Measurements from ENCODE around the gene LANCL1. TPM values are rescaled to one million over a fixed set of nuclear protein-coding genes. Genes with fewer than 3 reads are reported as not detected.

LANCL1 gene
- total RNA-seq, 4 donors from 2014 or later = 41.9 to 44.3 (median 42.8) TPM

DNA sequence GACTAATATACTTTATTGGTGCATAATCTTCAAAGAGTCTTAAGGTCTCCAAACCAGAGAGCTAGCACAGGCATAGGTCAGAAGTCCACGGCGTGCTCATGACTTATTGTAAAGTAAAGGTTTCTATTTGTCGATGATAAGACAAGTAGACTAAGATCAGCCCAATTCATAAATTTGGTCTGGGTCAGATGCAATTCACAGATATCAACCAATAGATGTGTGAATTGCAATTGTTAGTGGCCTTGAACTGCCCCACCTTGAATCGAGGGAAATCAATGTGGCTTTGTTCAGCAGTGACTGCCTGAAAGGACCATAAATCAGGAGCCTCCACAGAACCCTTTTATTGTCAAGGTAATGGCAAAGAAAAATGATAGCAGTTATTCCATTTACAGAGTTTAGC is 40.7 kb upstream of the LANCL1 start:
- H3K4me3 ChIP-seq (ENCODE audit: low read depth, poor library complexity, severe bottlenecking) = no peak overlapping the region
- WGBS, 2 donors = 83 to 85% methylated on average over 4 of the region's 4 CpGs
- TF ChIP-seq POLR2A (IDR thresholded peaks at IDR 0.05) = no peak
- TF ChIP-seq, protein P1, sequence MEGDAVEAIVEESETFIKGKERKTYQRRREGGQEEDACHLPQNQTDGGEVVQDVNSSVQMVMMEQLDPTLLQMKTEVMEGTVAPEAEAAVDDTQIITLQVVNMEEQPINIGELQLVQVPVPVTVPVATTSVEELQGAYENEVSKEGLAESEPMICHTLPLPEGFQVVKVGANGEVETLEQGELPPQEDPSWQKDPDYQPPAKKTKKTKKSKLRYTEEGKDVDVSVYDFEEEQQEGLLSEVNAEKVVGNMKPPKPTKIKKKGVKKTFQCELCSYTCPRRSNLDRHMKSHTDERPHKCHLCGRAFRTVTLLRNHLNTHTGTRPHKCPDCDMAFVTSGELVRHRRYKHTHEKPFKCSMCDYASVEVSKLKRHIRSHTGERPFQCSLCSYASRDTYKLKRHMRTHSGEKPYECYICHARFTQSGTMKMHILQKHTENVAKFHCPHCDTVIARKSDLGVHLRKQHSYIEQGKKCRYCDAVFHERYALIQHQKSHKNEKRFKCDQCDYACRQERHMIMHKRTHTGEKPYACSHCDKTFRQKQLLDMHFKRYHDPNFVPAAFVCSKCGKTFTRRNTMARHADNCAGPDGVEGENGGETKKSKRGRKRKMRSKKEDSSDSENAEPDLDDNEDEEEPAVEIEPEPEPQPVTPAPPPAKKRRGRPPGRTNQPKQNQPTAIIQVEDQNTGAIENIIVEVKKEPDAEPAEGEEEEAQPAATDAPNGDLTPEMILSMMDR (IDR thresholded peaks at IDR 0.05) = no peak
- intact Hi-C loops (cut with DNase I; ENCODE audit: low total_unique reads) = no loop called here
- DNase-seq (ENCODE audit: low spot score in 2 of 2) = no peak

DNA sequence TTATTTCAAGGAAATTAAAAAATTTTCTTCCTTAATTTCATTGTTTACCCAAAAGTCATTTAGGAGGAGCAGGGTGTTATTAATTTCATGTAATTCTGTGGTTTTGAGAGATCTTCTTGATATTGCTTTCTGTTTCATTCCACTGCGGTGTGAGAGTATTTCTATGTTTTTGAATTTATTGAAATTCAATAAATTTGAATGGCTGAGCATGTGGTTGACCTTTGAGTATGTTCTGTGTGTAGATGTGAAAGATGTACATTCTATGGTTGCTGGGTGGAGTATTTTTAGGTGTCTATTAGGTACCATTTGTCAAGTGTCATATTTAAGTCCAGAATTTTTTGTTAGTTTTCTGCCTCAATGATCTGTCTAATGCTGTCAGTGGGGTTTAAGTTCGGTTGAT is 39.4 kb upstream of the LANCL1 start:
- WGBS, 2 donors = 46 to 87% methylated on average over 2 of the region's 2 CpGs
- no peak for TF ChIP-seq POLR2A (IDR thresholded peaks at IDR 0.05)
- TF ChIP-seq, protein P1 (IDR thresholded peaks at IDR 0.05) = no peak
- H3K4me3 ChIP-seq (ENCODE audit: low read depth, poor library complexity, severe bottlenecking) = no peak overlapping the region
- intact Hi-C loops (cut with DNase I; ENCODE audit: low total_unique reads) = no loop called here
- DNase-seq (ENCODE audit: low spot score in 2 of 2) = no peak

DNA sequence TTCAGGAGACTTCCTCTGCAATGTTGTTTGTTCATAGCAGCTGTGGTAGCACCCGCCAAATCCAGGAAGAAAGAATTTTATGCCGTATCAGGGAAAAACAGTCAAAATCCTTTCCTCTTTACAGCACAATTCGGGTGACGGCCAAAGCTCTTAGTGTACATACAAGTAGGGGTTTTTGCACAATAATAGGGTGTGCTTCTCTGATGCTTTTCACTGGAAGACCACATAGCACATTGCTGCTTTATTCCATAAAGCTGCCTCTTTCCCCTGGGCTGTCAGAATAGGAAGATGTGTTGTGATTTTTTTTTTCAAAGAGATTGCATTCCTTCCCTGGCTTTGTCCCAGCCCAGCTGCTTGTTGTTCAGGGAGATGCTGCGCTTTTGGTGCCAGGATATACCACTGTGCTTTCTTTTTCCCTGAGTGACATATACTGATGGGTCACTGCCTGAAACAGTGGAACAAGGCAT is 27.2 kb upstream of the LANCL1 start:
- TF ChIP-seq, protein P1 (IDR thresholded peaks at IDR 0.05) = no peak
- no peak for TF ChIP-seq POLR2A (IDR thresholded peaks at IDR 0.05)
- intact Hi-C loops (cut with DNase I; ENCODE audit: low total_unique reads) = no loop called here
- no peak for DNase-seq (ENCODE audit: low spot score in 2 of 2)
- H3K4me3 ChIP-seq (ENCODE audit: low read depth, poor library complexity, severe bottlenecking) = no peak overlapping the region
- 37 to 43% methylated on average over 5 of the region's 5 CpGs for WGBS, 2 donors

DNA sequence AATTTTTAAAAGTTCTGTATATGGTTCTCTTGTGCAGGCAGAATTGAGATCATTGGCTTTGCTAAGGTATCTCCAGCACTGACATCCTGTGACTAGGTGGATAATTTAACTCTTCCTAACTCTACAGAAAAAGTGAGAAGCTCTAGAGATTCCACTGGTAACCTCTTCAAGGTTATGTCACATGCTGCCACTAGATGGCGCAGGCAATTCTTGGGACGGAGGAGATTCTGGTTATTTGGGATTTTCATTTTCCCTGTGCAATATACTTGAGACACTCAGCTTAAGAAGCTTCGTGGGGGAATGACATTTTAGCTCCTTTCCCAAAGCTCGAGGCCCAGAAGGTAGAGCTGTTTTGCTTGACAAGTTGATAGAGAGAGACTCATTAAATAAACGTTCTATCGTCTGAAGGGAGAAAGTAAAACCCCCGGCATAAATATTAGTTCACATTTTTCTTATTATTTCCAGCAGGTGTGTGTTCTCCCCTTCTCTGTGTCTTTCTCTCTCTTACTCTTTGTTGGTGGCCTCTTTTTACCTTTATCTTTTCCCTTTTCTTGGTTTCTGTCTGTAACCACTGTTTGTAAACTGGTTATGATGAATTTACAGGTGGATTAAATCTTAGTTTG is 26.6 kb upstream of the LANCL1 start:
- DNase-seq (ENCODE audit: low spot score in 2 of 2) = no peak
- 24 to 31% methylated on average over 7 of the region's 7 CpGs for WGBS, 2 donors
- TF ChIP-seq, protein P1 (IDR thresholded peaks at IDR 0.05) = no peak
- no peak for TF ChIP-seq POLR2A (IDR thresholded peaks at IDR 0.05)
- intact Hi-C loops (cut with DNase I; ENCODE audit: low total_unique reads) = no loop called here
- H3K4me3 ChIP-seq (ENCODE audit: low read depth, poor library complexity, severe bottlenecking) = no peak overlapping the region

DNA sequence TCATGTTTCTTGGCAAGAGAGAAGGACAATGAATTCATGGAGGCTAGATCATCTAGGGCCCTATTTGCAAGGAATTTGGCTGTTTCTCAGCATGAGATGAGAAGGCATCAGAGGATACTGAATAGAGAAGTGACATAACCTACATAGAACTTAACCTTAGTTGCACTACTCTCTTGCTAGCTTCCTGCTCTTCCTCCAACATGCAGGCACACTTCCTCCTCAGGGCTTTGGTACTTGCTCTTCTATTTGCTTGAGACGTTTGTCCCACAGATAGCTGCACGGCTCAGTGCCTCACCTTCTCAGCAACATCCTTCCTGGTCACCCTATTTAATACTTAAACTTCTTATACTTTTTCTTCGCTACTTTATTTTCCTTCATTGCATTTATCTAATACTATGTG is 20.0 kb upstream of the LANCL1 start:
- 68 to 78% methylated on average over 3 of the region's 3 CpGs for WGBS, 2 donors
- DNase-seq (ENCODE audit: low spot score in 2 of 2) = no peak
- intact Hi-C loops (cut with DNase I; ENCODE audit: low total_unique reads) = no loop called here

More for the DNA sequence above, 20.0 kb upstream of the LANCL1 start:
- no peak overlapping the region for H3K4me3 ChIP-seq (ENCODE audit: low read depth, poor library complexity, severe bottlenecking)
- TF ChIP-seq POLR2A (IDR thresholded peaks at IDR 0.05) = no peak
- TF ChIP-seq, protein P1 (IDR thresholded peaks at IDR 0.05) = no peak

All from lower leg skin (tissue), 4 donors.